GM12874 (cell line): ENCODE data around the gene UBE2E1.

ENCODE experiments used
- TF ChIP-seq, protein P1 (sequence below): IDR thresholded peaks from 2 replicates; pipeline ENCODE4 v1.5.1; 2011; ENCODE audit warnings: low read depth, mild to moderate bottlenecking, control low read depth, low read length, moderate library complexity; ENCODE audit not compliant: insufficient read depth

The UBE2E1 gene

DNA sequence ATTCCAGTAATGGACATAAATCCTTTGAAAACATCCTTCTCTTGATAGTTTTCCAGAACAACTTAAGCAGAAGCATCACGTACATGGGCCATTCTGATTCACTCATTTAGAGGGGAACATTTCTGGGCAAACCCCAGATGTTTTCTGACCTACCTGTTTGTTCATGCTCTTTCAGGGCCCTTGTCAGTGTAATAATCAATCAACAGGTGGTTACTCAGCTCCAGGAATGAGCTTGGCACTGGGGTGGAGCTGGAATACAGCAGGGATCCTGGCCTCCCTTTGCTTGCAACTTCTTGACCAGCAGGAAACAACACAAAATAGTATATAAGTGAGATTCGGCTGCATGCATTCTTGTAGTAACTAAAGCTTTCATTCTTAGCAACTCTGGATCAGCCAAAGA, 9.2 kb upstream of the UBE2E1 start:
- TF ChIP-seq, protein P1, sequence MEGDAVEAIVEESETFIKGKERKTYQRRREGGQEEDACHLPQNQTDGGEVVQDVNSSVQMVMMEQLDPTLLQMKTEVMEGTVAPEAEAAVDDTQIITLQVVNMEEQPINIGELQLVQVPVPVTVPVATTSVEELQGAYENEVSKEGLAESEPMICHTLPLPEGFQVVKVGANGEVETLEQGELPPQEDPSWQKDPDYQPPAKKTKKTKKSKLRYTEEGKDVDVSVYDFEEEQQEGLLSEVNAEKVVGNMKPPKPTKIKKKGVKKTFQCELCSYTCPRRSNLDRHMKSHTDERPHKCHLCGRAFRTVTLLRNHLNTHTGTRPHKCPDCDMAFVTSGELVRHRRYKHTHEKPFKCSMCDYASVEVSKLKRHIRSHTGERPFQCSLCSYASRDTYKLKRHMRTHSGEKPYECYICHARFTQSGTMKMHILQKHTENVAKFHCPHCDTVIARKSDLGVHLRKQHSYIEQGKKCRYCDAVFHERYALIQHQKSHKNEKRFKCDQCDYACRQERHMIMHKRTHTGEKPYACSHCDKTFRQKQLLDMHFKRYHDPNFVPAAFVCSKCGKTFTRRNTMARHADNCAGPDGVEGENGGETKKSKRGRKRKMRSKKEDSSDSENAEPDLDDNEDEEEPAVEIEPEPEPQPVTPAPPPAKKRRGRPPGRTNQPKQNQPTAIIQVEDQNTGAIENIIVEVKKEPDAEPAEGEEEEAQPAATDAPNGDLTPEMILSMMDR: no peak

DNA sequence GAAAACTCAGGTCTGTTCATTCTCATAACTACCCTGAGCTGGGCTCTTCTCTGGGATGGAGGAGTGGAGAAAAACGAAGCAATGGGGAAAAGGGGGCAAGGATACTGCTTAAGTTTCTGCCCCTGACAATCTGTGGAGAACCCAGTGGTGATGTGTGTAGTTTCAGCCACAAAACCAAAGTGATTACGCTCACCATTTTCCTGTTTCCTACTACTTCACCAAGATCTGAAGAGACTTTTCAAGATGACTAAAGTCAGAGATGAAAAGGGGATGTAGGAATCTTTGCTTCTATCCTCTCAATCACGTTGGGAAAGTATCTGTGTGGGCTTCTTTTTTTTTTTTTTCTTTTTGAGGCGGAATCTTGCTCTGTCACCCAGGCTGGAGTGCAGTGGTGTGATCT, 8.3 kb upstream of the UBE2E1 start:
- TF ChIP-seq, protein P1: no peak

DNA sequence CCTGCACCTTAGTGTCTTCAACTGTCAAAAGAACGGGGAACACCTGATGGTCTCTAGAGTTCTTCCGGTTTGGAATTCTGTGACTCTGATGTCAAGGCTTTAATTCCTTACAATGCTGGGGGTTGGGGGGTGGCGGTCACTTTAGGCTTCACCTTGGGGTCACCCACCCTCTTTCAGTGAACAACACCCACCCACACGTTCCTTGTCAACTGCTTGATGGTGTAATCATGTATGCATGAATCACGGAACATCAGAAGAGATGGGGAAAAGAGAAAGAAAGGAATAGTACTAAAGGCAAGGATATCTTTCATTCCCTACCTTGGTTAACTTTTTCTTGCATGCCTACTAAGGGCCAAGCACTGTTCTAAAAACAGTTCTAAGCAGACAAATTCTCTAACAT, 7.3 kb upstream of the UBE2E1 start:
- TF ChIP-seq, protein P1: no peak

GRCh38 chr3:23798876-23799275, 6.9 kb upstream of the UBE2E1 start:
- TF ChIP-seq, protein P1: no peak

- TF ChIP-seq, protein P1: 0 out of 2 replicates have a peak, but pooled peaks have one; percentile 8
Observed at GRCh38 chr3:23800731-23801130, 5.0 kb upstream of the UBE2E1 start.

DNA sequence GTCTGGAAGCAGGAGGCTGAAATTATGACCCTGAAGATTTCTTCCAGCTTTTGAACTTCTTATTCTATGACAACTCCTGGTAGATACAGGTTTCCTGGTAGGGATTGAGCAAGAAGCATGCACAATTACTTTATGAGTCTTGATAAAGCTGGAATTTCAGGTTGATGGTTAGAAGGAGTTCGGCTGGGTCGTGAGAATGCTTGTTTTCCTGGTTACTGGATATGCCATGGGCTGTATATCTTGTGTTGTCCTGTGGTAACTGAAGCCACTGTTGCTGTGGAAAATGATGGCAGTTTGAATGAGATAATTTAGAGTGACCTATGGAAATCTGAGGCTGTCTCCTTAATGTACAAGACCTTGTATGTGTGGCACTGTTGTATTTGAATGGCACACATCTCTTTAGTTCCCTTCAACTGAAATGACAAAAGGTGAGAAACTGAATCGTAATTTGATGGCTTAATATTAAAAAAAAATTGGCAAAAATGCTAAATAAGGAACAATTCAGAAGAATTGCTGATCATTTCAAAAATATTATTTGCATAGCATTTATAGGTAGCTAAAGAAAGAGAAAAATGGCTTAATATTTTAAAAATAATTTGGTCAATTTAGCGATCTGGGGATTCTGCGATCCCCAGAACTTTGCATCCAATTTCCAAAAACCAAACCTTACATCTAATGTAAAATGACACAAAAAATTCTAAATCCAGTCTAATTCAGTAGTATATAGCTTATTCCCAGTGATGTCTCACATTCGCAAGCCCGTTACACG, 1.1 kb upstream of the UBE2E1 start:
- TF ChIP-seq, protein P1: no peak

- TF ChIP-seq, protein P1: no peak
Observed at GRCh38 chr3:23805210-23805632, 534 bp upstream of the UBE2E1 start.
